ENCODE results near the gene ZNF705A.
A peak's percentile ranks its signal among the peaks of the same experiment; 100 is the strongest.
"Not testable (repeated sequence)": the region's sequence is repeated elsewhere in the genome, so short reads cannot be mapped to it uniquely, and the experiment has no call there.

The ZNF705A gene

DNA sequence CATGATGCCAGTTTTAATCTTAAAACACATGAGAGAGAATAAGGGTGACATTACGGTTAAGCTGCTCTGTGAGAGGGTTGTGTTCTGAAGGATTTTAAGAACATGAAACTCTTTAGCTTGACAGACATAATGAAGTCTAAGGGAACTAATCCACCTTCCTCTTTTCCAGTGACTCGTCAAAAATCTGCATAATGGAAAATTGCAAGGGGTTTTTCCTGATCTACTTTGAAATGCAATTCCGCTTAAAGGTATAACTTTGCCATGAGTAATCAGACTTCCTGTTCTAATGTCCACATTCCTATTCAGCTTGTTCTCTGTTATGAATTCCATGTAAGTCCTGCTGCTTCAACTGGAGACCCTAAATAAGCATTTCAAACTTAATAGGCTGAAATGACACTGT, at the start of gene ZNF705A:
TSS of gene ZNF705A (plus strand) at position 171 of the 400 bp plus-strand sequence. CDS start 15,611 bp downstream, outside the sequence.
- no peak for DNase-seq (ENCODE audit: low read depth)

DNA sequence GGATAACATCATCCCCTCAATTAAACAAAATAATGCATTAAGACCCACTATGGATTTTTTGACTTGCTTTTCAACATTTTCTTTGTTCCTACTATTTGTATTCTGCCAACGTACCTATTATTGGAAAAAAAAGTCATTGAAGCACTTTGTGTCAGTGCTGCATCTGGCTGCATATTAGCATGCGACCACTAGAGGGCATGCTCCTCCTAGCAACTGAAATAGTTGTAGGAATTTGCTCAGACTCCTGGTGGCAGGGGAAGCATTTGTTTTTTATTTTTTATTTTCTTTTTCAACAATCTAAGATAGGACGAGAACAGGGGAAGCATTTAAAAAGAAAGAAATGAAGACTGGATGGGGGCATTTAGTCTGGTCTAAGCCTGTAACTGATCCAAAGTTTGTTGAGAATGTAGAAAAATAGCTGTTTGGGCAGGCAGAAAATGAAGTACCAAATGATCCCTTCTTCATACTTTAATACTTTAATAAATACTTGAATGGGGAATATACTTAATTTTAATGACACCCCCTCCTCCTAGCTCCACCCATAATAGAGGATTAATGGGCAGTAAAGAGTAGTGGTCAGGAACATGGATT, 47.9 kb upstream of the ZNF705A start:
- peak; percentile 60 for DNase-seq (ENCODE audit: low read depth)

DNA sequence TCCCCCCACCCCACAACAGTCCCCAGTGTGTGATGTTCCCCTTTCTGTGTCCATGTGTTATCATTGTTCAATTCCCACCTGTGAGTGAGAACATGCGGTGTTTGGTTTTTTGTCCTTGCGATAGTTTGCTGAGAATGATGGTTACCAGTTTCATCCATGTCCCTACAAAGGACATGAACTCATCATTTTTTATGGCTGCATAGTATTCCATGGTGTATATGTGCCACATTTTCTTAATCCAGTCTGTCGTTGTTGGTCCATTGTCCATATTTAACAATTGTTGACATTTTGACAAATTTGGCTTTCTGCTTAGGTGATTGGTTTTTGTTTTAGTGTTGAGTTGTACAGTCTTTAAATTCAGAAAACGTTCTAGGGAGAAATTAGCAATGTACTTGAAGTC, 43.7 kb upstream of the ZNF705A start:
- not testable (repeated sequence) for DNase-seq (ENCODE audit: low read depth)

DNA sequence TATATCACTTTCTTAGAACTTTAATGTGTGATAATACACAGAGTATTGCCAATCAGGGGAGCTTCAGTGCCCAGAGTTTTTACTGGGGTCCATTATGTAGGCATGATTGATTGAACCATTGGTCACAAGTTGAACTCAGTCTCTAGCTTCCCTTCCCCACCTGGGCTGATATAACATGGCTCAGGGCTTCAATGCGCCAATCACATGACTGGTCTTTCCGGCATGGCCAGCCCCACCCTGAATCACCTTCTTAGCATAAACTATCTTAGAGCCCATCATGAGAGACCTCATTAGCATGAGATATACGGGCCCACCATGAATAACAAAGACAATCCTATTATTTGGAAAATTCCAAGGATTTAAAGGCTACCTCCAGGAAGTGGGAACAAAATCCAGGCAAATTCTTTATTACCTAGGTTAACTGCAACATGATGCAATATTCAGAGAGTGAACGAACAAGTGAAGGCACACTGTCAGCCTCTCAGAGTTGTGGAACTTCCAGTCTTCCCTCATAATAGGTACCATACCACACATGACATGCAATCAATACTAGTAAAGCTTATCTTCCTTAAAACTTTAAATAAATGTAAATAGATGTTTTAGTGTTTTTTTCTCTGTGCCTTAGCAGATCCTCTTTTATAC, 36.6 kb upstream of the ZNF705A start:
- DNase-seq (ENCODE audit: low read depth), result no peak

DNA sequence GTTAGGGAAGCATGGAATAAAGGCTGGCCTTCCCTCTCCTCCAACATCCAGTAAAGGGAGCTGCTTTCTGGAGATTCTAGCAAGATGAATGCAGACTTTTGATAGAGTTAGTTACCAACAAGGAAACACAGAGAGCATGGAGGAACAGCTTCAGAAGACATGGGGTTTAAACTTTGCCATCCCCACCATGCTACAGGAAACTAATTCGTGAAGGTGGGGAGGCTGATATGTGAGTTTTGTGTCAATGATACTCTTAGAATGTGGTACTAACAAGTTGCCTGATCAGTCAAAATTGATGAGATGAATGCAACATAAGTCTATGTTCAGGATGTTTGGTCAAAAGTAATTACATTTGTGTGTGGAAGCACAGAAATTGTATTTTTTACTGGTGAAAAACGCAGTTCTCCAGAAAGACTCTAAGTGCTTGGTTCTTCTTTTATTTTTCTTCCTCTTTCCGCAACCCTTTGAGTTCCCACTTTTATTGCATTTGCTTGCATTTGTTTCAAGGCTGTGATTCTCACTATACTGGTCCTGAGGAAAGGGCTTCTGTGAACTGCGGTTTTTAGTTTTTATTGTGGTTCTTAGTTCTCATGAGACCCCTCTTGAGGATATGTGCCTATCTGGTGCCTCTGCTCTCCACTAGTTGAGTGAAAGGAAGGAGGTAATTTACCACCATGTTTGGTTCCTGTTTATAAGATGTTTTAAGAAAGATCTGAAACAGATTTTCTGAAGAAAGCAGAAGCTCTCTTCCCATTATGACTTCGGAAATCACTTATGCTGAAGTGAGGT, 33.5 kb upstream of the ZNF705A start, which contains the start of gene CLEC4A:
TSS of gene CLEC4A (plus strand) at position 494 of the 789 bp plus-strand sequence. CDS start at position 756, 262 bp downstream.
- no peak for DNase-seq (ENCODE audit: low read depth)

DNA sequence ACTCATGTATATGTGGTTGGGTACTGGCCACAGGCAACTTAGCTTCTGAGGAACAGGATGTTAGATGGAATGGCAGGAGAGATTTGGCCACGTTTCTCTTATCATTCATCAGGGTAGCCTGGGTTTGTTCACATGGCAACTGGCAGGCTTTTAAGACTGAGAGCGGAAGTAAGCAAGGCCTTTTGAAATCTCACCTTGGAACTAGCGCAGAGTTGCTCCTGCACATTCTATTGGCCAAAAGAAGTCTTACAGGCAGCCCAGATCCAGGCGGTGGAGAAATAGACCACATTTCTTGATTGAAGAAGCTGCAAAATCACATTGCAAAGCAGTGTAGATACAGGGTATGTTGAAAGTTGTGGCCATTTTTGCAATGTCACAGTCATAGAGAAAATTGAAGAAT, 29.7 kb upstream of the ZNF705A start:
- no peak for DNase-seq (ENCODE audit: low read depth)

DNA sequence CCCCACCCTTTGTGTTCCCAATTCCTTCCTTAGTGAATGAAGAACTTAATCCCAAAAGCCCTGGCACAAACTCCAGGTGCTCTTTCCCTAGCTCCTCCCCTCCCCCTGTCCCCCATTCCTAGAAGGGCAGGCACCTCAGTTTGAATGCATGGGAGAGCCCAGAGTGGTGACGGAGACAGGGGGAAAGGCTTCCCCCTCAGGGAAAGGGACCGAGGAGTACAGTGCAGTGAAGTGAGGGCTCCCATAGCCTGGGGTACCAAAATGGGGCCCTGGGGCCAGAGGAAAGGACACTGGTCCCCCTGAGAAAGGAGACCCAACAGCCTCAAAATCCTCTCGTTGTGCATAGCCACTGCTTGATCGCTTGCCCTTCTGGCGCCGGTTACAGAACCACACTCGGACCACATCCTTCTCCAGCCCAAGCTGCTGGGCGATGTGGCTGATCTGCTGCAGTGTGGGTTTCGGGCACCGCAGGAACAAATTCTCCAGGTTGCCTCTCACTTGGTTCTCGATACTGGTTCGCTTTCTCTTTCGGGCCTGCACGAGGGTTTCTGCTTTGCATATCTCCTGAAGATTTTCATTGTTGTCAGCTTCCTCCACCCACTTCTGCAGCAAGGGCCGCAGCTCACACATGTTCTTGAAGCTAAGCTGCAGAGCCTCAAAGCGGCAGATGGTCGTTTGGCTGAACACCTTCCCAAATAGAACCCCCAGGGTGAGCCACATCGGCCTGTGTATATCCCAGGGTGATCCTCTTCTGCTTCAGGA, 23.0 kb upstream of the ZNF705A start:
- DNase-seq (ENCODE audit: low read depth), result not testable (repeated sequence)

DNA sequence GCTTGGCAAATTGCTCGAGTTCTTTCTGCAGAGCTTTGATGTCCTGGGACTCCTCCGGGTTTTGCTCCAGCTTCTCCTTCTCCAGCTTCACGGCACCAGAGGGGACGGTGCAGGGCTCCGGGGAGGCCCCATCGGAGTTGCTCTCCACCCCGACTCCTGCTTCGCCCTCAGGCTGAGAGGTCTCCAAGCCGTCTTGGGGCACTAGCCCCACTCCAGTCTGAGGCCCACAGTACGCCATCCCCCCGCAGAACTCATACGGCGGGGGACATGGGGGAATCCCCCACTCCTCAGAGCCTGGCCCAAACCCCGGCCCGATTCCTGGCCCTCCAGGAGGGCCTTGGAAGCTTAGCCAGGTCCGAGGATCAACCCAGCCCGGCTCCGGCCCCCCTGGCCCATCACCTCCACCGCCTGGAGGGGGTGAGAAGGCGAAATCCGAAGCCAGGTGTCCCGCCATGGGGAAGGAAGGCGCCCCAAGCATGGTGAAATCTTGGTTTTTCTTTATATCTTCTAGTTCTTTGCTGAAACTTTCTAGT, 22.4 kb upstream of the ZNF705A start:
- not testable (repeated sequence) for DNase-seq (ENCODE audit: low read depth)

DNA sequence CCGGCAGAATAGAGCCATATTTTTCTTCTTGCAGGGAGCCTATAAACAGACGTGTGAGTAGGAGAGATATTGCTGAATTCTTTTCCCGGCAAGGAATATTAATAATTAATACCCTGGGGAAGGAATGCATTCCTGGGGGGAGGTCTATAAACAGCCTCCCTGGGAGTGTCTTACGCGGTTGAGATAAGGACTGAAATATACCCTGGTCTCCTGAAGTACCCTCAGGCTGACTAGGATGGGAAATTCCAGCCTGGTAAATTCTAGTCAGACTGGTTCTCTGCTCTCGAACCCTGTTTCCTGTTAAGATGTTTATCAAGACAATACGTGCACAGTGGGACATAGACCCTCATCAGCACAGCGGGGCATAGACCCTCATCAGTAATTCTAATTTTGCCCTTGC, 15.2 kb upstream of the ZNF705A start:
- not testable (repeated sequence) for DNase-seq (ENCODE audit: low read depth)

DNA sequence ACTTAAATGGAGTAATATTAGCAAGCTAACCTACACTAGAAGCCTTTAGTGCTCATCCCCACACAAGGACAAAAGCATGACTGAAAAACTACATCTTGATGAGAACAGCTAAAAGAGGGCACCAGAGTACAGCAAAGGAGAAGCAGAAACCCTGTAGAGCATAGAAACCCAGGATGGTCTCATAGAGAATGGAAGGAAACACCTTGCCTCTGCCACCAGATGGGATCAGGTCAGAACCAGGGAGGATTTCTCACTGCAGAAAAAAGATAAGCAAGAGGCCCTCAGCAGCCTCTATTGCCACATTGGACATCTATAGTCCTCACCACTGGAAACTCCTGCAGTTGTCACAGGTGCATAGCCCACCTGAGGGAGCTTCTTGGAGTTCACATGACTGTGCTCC, 13.6 kb upstream of the ZNF705A start:
- DNase-seq (ENCODE audit: low read depth), result no peak

DNA sequence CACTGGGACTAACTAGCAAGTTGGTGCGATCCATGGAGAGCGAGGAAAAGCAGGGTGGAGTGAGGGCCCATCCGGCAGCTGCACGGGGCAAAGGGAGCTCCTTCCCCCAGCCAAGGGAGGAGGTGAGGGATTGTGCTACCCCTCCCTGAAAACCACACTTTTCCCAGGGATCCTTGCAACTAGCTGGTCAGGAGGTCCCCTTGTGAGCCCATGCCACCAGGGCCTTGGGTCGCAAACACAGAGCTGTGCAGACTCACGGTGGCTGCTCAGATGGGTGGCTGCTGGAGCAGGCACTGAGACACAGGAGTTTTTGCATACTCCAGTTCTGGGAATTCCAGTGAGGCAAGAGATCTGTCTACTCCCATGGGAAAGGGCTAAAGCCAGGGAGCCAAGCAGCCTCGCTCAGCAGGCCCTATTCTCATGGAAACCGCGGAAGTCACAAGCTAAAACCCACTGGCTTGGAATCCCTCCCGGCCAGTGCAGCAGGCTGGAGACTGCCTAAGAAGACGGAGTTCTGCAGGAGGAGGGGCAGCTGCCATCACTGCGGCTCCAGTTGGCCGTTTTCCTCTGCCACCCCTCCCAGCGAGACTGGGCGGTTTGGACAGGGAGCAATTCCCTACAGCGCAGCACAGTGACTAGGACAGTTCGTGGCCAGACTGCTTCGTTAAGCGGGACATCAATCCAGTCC, 10.9 kb upstream of the ZNF705A start:
- DNase-seq (ENCODE audit: low read depth), result no peak

DNA sequence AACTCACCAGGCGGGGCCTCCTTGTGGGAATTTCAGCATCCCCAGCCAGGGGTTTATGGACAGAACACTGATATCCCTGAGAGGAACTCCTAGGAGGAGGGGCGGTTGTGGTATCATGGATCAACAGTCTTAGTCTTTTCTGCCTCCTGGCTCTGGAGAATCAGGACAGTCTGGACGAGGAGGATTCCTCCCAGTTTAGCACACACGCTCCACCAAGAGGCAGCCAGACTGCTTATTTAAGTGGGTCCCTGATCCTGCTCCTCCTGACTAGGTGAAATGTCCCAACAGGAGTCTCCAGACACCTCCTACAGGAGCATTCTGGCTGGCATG, 10.4 kb upstream of the ZNF705A start:
- no peak for DNase-seq (ENCODE audit: low read depth)

DNA sequence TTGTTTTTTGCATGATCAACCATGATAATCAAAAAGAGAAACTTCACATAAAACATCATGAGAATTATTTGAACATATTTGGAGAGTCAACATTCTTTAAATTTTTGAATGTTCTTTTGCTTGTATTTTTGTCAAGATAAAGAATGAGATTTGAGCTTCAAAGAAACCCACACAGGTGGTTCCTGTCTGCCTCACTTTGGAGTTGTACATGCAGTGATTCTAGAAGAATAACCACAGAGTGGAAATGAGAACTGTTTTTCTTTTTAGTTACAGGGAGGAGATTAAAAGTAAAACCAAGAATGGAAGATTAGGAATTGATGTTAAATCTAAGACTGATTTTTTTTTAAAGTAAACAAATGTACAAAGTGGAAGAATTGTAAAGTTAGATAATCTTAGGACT, 2.3 kb upstream of the ZNF705A start:
- DNase-seq (ENCODE audit: low read depth), result no peak

DNA sequence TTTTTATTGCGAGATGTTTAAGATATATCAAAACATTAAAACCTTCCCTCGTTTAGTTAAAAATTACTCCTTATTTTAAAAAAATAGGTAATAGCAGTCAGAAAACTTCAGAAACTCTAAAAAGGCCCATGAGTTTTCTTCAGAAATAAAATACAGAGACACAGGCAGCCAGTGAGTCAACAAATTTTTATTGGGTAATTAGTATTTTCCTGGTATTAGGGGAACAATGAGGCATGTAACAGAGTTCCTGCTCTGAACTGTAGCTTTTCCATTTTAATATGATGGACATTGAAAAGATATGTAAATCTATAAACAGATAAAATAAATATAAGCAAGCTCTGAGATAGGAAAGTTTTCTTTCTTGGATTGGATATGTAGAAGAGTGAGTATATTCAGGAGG, 399 bp upstream of the ZNF705A start:
- DNase-seq (ENCODE audit: low read depth), result no peak

DNA sequence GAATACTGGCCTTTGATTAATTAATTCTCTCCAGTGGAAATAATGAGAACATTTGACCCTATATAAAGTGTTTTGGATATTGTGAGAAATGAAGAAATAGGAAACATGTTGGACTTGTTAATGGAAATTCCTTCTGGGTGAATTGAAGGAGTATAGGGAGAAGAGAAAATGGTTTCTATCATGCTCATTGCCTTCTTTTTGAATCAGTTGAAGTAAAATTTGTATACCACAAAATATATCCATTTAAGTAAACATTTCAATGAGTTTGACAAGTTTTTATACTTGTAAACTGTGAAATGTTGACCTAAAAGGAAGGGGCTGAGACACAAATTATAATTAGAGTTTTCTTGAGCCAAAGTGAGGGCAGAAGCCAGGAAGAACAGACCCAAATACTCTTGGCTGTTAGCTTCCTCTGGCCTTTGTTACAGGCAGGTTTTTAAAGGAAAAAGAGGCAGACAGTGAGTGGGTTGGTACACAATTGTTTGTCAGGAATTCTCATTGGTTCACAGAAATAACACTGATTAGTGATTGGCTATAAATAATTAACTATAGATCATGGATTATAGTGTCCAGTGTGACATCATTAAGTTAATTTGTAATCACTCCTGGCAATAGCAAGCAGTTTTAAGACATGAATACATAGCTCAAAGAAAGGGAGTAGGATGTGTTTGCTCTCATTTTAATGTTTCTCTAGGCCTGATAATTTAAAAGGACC, 826 bp downstream of the ZNF705A start:
- DNase-seq (ENCODE audit: low read depth), result no peak

DNA sequence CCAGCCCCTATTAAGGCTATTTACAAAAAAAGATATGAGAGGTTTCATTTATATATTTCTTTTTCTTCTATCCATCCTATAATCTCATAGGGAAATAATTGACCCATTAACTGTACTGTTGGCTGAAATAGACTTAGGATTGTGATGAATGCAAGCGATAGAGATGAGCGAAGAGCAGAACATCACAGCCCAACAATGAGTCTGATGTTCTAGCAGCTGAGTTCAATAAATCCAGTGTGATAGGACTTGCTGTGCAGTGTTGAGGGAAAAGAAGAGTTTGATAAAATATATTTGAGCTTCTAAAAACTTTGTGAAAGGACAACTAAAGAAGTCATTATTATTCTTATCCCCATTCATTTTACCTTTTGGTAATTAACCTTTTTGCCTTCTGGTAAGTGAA, 16.1 kb downstream of the ZNF705A start:
- DNase-seq (ENCODE audit: low read depth), result not testable (repeated sequence)

DNA sequence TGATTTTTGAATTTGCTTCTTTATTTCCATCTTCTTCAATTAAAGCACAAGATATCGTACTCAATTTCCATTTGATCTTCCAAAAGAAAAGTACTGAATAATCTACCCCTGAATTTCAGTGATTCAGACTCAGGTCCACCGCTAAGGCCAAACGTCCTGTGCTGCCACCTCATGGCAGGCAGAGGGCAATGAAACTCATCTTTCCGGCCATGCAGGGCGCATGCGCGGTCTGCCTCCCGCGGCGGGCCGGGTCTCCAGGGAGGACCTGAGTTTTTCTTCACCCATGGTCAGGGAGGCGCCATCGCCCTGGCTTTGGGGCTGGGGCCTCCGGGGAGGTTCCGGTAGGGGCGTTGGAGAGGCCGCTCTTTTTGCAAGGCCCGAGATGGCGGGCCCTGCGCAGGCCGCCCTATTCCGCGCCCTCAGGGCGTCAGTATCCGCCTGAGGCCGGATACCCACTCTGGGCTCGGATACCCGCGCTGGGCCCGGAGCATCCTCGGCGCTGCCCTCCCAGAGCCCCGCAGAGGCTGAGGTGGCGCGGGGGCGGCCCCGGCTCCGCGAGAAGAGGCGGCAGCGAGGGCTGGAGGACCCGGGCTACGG, 23.3 kb downstream of the ZNF705A start:
- DNase-seq (ENCODE audit: low read depth), result peak; percentile 71

DNA sequence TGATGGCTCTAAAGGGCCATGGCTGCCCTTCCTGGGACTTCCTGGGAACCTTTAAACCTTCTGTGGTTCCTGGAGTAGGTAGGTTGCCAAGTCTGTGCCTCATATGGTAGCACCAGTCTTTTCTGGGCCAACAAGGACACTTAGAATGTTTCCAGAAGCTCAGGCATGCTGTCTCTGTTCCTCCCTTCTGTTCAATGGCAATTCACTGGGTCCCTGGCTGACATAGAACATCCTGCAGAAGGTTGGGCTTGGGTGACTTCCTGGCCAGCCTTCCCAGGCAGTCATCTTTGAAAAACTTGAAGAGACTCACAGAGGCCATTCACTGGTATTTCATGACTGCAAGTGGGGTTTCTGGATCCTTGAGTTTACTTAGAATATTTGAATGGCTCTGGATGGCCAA, 24.5 kb downstream of the ZNF705A start:
- not testable (repeated sequence) for DNase-seq (ENCODE audit: low read depth)

DNA sequence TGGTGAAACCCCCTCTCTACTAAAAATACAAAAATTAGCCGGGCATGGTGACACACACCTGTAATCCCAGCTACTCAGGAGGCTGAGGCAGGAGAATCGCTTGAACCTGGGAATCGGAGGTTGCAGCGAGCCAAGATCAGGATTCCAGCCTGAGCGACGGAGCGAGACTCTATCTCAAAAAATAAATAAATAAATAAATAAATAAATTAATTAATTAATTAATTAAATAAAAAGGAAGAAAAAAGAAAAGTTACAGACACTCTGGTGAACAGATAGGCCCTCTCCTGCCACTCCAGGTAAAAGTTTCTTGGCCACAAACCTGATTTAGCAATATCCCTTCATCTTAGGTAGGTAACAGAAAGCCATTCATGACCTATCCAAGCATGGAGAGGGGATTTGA, 26.1 kb downstream of the ZNF705A start:
- DNase-seq (ENCODE audit: low read depth), result not testable (repeated sequence)

DNA sequence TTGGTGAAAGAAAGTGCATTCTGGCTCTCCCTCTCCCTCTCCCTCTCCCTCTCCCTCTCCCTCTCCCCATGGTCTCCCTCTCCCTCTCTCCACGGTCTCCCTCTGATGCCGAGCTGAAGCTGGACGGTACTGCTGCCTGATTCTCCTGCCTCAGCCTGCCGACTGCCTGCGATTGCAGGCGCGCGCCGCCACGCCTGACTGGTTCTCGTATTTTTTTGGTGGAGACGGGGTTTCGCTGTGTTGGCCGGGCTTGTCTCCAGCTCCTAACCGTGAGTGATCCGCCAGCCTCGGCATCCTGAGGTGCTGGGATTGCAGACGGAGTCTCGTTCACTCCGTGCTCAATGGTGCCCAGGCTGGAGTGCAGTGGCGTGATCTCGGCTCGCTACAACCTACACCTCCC, 26.5 kb downstream of the ZNF705A start:
- DNase-seq (ENCODE audit: low read depth), result not testable (repeated sequence)

Measured in activated T-helper 9 cell treated with anti-CD3 and anti-CD28 coated beads, Interleukin-2, amount 50 U/mL, for 16 hours (primary cell).